ENCODE measurements around the gene LAYN. TPM values are rescaled to one million over a fixed set of nuclear protein-coding genes. Genes with fewer than 3 reads are reported as not detected.

LAYN gene
- total RNA-seq, 4 donors from 2014 or later = 1.5 to 5.1 (median 3.8) TPM

DNA sequence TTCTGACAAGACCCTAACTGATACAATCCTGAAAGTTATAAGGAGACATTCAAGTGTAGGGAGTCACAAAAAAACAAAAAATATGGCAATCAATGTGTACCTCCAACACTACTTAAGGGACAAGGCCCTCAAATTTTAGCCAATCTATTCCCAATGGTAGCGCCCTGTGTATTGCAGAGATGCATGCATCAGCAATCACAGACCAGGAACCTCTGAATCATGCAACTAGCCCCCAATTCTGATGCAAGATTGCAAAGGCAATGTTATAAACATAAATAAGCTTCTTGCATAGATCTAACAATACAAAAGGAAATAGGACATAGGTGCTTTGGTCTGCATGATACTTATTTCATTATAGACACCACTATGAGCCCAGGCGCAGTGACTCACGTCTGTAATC is 32.1 kb downstream of the LAYN start:
- TF ChIP-seq, protein P1, sequence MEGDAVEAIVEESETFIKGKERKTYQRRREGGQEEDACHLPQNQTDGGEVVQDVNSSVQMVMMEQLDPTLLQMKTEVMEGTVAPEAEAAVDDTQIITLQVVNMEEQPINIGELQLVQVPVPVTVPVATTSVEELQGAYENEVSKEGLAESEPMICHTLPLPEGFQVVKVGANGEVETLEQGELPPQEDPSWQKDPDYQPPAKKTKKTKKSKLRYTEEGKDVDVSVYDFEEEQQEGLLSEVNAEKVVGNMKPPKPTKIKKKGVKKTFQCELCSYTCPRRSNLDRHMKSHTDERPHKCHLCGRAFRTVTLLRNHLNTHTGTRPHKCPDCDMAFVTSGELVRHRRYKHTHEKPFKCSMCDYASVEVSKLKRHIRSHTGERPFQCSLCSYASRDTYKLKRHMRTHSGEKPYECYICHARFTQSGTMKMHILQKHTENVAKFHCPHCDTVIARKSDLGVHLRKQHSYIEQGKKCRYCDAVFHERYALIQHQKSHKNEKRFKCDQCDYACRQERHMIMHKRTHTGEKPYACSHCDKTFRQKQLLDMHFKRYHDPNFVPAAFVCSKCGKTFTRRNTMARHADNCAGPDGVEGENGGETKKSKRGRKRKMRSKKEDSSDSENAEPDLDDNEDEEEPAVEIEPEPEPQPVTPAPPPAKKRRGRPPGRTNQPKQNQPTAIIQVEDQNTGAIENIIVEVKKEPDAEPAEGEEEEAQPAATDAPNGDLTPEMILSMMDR (IDR thresholded peaks at IDR 0.05; ENCODE audit: low read depth) = no peak

DNA sequence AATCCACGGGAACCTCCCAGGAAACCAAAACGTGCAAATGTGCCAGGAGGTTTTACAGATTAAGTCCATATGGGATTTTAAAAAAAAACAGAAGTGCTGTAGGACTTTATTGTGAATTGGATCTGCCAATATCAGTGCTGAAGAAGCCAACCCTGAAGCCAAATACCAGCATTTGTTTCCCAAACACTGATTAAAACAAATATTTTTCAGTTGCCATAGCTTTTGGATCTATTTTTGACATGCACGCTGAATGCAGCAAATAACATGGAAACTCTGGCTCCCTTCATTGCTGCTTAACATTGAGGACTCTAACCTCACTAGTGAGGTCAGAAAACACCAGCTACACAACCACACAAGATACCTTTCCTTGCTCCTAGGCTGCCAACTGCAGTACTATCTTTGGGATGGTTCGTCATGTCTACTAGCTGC is 33.3 kb downstream of the LAYN start:
- TF ChIP-seq, protein P1 (IDR thresholded peaks at IDR 0.05; ENCODE audit: low read depth) = no peak

DNA sequence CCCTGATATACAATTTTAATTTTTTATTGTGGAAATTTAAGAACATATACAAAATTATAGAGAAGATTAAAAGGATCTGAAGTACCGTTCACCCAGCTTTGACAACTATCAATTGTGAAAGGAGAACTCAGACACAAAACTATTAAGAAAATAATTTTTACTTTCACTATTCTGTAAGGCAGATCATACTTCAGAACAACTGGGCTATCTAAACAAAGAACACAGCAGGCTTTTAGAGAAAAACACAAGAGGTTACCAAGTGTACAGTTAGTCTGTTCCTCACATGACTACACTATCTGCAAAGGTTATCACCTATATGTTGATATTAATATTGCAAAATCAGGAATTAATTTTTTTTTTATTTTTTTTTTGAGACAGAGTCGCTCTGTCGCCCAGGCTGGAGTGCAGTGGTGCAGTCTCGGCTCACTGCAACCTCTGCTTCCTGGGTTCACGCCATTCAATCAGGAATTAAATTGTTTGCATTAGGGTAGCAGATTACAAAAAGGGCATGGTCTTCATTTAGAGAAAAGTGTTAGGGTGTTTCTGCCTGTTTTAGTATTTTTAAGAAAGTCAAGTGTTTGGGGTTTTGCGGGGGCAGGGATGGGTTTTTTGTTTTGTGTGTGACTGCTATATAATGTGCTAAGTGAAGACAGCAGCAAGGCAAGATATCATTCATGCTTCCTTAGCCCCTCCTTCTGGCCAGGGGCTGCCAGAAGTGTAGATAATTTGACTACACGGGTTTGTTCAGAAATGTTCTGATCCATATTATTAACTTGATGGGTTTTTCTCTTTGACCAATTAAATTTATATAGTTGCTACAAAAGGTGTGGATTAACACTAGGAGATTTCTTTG is 34.1 kb downstream of the LAYN start:
- TF ChIP-seq, protein P1 (IDR thresholded peaks at IDR 0.05; ENCODE audit: low read depth) = no peak

DNA sequence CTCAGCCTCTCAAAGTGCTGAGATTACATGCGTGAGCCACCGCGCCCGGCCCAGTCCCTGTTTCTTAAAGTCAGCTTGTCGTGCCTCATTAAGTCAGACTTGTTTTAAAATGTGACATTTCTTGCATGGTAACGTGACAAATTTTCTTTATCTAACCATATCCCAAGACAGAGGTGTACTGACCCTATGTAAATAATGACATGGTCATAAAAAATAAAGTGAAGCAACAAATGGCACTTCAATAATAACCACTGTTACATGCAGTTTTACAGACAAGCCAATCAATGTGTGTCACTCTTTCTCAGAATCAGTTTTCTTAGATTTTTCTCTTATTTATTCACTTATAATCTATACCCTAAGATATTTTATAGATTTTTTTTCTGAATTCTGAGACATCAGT is 35.2 kb downstream of the LAYN start:
- TF ChIP-seq, protein P1 (IDR thresholded peaks at IDR 0.05; ENCODE audit: low read depth) = no peak

DNA sequence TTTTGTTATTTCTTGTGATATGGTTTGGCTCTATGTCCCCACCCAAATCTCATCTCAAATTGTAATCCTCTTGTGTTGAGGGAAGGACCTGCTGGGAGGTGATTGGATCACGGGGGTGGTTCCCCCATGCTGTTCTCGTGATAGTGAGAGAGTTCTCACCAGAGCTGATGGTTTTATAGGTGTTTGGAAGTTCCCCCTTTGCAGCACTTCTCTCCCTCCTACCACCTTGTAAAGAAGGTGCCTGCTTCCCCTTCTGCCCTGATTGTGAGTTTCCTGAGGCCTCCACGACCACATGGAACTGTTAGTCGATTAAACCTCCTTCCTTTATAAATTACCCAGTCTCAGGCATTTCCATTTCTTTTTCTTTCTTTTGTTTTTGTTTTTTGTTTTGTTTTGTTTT is 37.3 kb downstream of the LAYN start:
- TF ChIP-seq, protein P1 (IDR thresholded peaks at IDR 0.05; ENCODE audit: low read depth) = no peak

DNA sequence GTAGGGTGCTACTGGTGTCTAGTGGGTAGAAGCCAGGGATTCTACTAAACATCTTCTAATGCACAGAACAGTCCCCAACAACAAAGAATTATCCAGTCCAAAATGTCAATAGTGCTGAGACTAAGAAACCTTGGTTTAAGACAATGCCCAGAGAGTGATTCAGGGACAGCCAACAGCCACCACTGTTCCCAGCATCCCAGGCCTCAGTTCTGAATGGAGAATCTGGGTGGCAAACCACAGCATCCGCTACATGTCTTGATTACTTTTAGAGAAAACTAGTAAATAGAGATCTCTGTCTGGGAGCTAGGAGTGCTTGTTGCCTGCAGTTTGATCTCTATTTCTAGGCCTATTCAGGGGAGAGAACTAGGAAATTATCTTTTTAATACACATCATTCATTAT is 40.8 kb downstream of the LAYN start:
- TF ChIP-seq, protein P1 (IDR thresholded peaks at IDR 0.05; ENCODE audit: low read depth) = no peak

DNA sequence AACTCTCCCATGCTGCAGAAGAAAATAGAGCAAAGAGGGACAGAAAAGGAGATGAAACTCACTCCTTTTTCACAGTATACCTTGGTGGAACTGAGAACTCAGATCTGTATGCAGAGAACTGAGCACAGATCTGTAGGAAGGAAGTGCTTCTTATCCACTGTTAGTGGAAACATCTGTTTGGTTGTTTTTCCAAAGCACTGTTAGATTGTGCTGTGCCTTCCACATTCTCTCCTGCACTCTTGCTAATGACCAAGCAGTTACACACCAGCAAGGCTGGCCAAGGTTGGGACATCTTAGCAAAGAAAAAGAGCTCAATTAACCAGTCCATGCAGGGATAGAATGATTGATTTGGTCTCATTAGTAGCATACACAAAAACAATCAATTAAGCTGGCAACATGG is 41.6 kb downstream of the LAYN start:
- TF ChIP-seq, protein P1 (IDR thresholded peaks at IDR 0.05; ENCODE audit: low read depth) = no peak
